KMS-11 (cell line): ENCODE measurements around the gene PLEKHG3.

Source experiments
- H2AFZ ChIP-seq: fragments of 200-600 bp; sonication (generic); 2 replicates; pipeline ENCODE4 v1.6.1; 2016; ENCODE audit warnings: antibody characterized with exemption, mixed run types, low read depth
- H3K27ac ChIP-seq: fragments of 200-600 bp; sonication (generic); 2 replicates; pipeline ENCODE4 v1.6.1; 2016; ENCODE audit warnings: mild to moderate bottlenecking, mixed run types
- H3K27me3 ChIP-seq: fragments of 200-600 bp; sonication (generic); 2 replicates; pipeline ENCODE4 v1.6.1; 2017; ENCODE audit warnings: mild to moderate bottlenecking, low read depth, mixed run types, moderate library complexity; ENCODE audit not compliant: insufficient read depth
- H3K36me3 ChIP-seq: fragments of 200-600 bp; sonication (generic); 2 replicates; pipeline ENCODE4 v1.6.1; 2017; ENCODE audit warnings: mild to moderate bottlenecking, mixed run types; ENCODE audit not compliant: insufficient read depth
- H3K4me1 ChIP-seq: fragments of 200-600 bp; sonication (generic); 2 replicates; pipeline ENCODE4 v1.6.1; 2016; ENCODE audit warnings: mild to moderate bottlenecking, low read depth, mixed run types; ENCODE audit not compliant: poor library complexity, severe bottlenecking
- H3K4me2 ChIP-seq: fragments of 200-600 bp; sonication (generic); 2 replicates; pipeline ENCODE4 v1.7.0; 2016; ENCODE audit warnings: mild to moderate bottlenecking, mixed run types
- H3K4me3 ChIP-seq: fragments of 200-600 bp; sonication (generic); IDR thresholded peaks from 2 replicates; pipeline ENCODE4 v1.6.1; 2017; ENCODE audit warnings: low read depth, low read length, mixed read lengths; ENCODE audit not compliant: insufficient read depth
- H3K79me2 ChIP-seq: fragments of 200-600 bp; sonication (generic); 2 replicates; pipeline ENCODE4 v1.6.1; 2016; ENCODE audit warnings: low read depth, mixed run types; ENCODE audit not compliant: insufficient read depth
- H3K9ac ChIP-seq: fragments of 200-600 bp; sonication (generic); 2 replicates; pipeline ENCODE4 v1.6.1; 2016; ENCODE audit warnings: mild to moderate bottlenecking, mixed run types
- H4K20me1 ChIP-seq: fragments of 200-600 bp; sonication (generic); 2 replicates; pipeline ENCODE4 v1.6.1; 2016; ENCODE audit warnings: mild to moderate bottlenecking, mixed run types; ENCODE audit not compliant: insufficient read depth
- CTCF ChIP-seq: fragments of 200-600 bp; sonication (generic); conservative IDR thresholded peaks from 2 replicates; pipeline ENCODE4 v1.6.1; 2017; ENCODE audit warnings: low read depth, mild to moderate bottlenecking, antibody characterized with exemption, low read length, moderate library complexity, mixed read lengths

Gene PLEKHG3

DNA sequence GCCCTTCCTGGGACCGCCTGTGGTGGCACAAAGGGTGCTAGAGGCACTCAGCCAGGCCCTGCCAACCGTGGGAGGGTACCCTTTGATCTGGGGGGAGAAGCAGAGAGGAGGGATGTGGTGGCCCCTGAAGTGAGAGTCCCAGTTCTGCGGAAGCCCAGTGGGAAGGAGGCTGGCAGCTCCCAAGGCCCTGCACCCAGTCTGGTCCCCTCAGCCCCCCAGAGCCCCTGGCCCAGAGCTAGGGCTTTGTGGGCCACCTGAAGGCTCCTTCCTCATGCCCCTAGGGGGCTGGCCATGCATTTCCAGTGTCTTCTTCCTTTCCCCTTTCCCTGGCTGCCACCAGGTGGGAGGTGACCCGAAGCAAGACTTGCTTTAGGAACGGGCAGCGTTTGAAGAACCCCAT, 44.3 kb downstream of the PLEKHG3 start:
- Histone ChIP-seq H3K36me3 (no peaks in the 10 kb centered on the region), H3K27ac (no peak overlapping the region), H3K4me2 (no peak overlapping the region), H3K27me3 (no peaks in the 10 kb centered on the region), H3K4me1 (no peaks in the 10 kb centered on the region), H2AFZ (no peak overlapping the region), H3K9ac (no peak overlapping the region), H3K4me3 (no peak overlapping the region), H3K79me2 (no peaks in the 10 kb centered on the region), H4K20me1 (no peaks in the 10 kb centered on the region)
- TF ChIP-seq CTCF: no peak

GRCh38 chr14:64748995-64749714, 44.9 kb downstream of the PLEKHG3 start:
- H2AFZ ChIP-seq: no peak overlapping the region
- no peak overlapping the region for H3K4me3 ChIP-seq
- H3K9ac ChIP-seq: no peak overlapping the region

GRCh38 chr14:64752909-64753308, 48.7 kb downstream of the PLEKHG3 start:
- no peak for TF ChIP-seq CTCF
- H3K27ac ChIP-seq: no peak overlapping the region
- H3K36me3 ChIP-seq: no peaks in the 10 kb centered on the region
- no peaks in the 10 kb centered on the region for H3K4me1 ChIP-seq
- H3K4me3 ChIP-seq: no peak overlapping the region
- no peak overlapping the region for H3K9ac ChIP-seq
- H3K27me3 ChIP-seq: no peaks in the 10 kb centered on the region
- no peaks in the 10 kb centered on the region for H3K79me2 ChIP-seq
- no peaks in the 10 kb centered on the region for H4K20me1 ChIP-seq
- H3K4me2 ChIP-seq: no peak overlapping the region
- no peak overlapping the region for H2AFZ ChIP-seq

More at GRCh38 chr14:64748995-64749714, 44.9 kb downstream of the PLEKHG3 start:
- no peaks in the 10 kb centered on the region for H3K36me3 ChIP-seq
- no peak for TF ChIP-seq CTCF
- no peaks in the 10 kb centered on the region for H4K20me1 ChIP-seq
- no peaks in the 10 kb centered on the region for H3K79me2 ChIP-seq
- no peaks in the 10 kb centered on the region for H3K27me3 ChIP-seq
- H3K4me1 ChIP-seq: no peaks in the 10 kb centered on the region
- H3K27ac ChIP-seq: no peak overlapping the region
- H3K4me2 ChIP-seq: no peak overlapping the region

GRCh38 chr14:64753374-64753773, 49.1 kb downstream of the PLEKHG3 start:
- no peak overlapping the region for H3K9ac ChIP-seq
- H4K20me1 ChIP-seq: no peaks in the 10 kb centered on the region
- no peak overlapping the region for H3K27ac ChIP-seq
- no peak overlapping the region for H3K4me2 ChIP-seq
- H3K36me3 ChIP-seq: no peaks in the 10 kb centered on the region
- H3K4me1 ChIP-seq: no peaks in the 10 kb centered on the region
- H3K79me2 ChIP-seq: no peaks in the 10 kb centered on the region
- H3K27me3 ChIP-seq: no peaks in the 10 kb centered on the region
- H2AFZ ChIP-seq: no peak overlapping the region
- no peak overlapping the region for H3K4me3 ChIP-seq
- TF ChIP-seq CTCF: no peak
